Activated CD8-positive, alpha-beta memory T cell treated with anti-CD3 and anti-CD28 coated beads, Interleukin-2, amount 50 U/mL, for 48 hours (primary cell): Measurements from ENCODE around the gene ABR.
A peak's percentile ranks its signal among the peaks of the same experiment; 100 is the strongest.
"Not testable (repeated sequence)": the region's sequence is repeated elsewhere in the genome, so short reads cannot be mapped to it uniquely, and the experiment has no call there.

Experiments used
- DNase-seq: peaks from one replicate; pipeline ENCODE4 v3.0.0-alpha.2; 2020

Gene ABR

GRCh38 chr17:1201132-1201702, 21.4 kb upstream of the ABR start:
- peak; percentile 70 for DNase-seq

GRCh38 chr17:1199271-1199743, 19.5 kb upstream of the ABR start:
- DNase-seq, result not testable (repeated sequence)

- DNase-seq, result peak; percentile 82
Measured at GRCh38 chr17:1197781-1198490, 18.2 kb upstream of the ABR start.

- DNase-seq, result no peak
Measured at GRCh38 chr17:1197379-1197778, 17.6 kb upstream of the ABR start.

- DNase-seq, result no peak
Measured at GRCh38 chr17:1196946-1197345, 17.2 kb upstream of the ABR start.

- DNase-seq, result no peak
Measured at GRCh38 chr17:1192911-1193699, 13.3 kb upstream of the ABR start.

- no peak for DNase-seq
Measured at GRCh38 chr17:1190751-1191331, 11.1 kb upstream of the ABR start.

- no peak for DNase-seq
Measured at GRCh38 chr17:1188812-1189504, 9.2 kb upstream of the ABR start.

GRCh38 chr17:1186923-1187771, 7.4 kb upstream of the ABR start:
- peak; percentile 91 for DNase-seq

- DNase-seq, result no peak
Measured at GRCh38 chr17:1186214-1186820, 6.5 kb upstream of the ABR start.

GRCh38 chr17:1183171-1183873, 3.5 kb upstream of the ABR start:
- DNase-seq, result no peak

GRCh38 chr17:1182811-1183170, 3.0 kb upstream of the ABR start:
- DNase-seq, result no peak

- no peak for DNase-seq
Measured at GRCh38 chr17:1181753-1182137, 2.0 kb upstream of the ABR start.

- no peak for DNase-seq
Measured at GRCh38 chr17:1180958-1181752, 1.4 kb upstream of the ABR start.

GRCh38 chr17:1179112-1179817, 516 bp downstream of the ABR start:
- peak; percentile 67 for DNase-seq

GRCh38 chr17:1177016-1177700, 2.6 kb downstream of the ABR start:
- no peak for DNase-seq

- DNase-seq, result no peak
Measured at GRCh38 chr17:1174263-1174880, 5.4 kb downstream of the ABR start.
